H1 (cell line): Measurements from ENCODE around the gene ZNF695. TPM values are rescaled to one million over a fixed set of nuclear protein-coding genes. Genes with fewer than 3 reads are reported as not detected.

Experiments used
- CTCF ChIA-PET: fragments of 300-600 bp; sonication (Branson Sonifier 250); formaldehyde crosslinking; loops from one replicate; lab custom pipeline; 2021; ENCODE audit not compliant: partially characterized antibody; lab: Charles Lee
- POLR2A ChIA-PET: fragments of 300-600 bp; sonication (Branson Sonifier 250); formaldehyde crosslinking; loops from one replicate; lab custom pipeline; 2021; ENCODE audit warnings: inconsistent platforms; ENCODE audit not compliant: partially characterized antibody; lab: Charles Lee
- DNase-seq, 2 experiments: peaks; one replicate each; pipeline versions ENCODE4 v3.0.0 to v3.0.0-alpha.2; 2010 to 2022; ENCODE audit warnings: low spot score in 2 of 2, low read depth in 1 of 2, mixed read lengths in 1 of 2
- FAIRE-seq: peaks from 2 replicates; lab custom pipeline; 2011; peaks lifted over from hg19 to GRCh38; lab: Jason Lieb, UNC
- H2AFZ ChIP-seq: 2 replicates; pipeline ENCODE4 v1.8.1; 2012; ENCODE audit warnings: low read length, inconsistent platforms
- H2AK5ac ChIP-seq: 2 replicates; pipeline ENCODE4 v1.6.1; 2013; ENCODE audit warnings: low read depth, low read length
- H2BK120ac ChIP-seq: replicated peaks from 2 replicates; pipeline ENCODE3; 2013; ENCODE audit warnings: low read depth, low read length, inconsistent platforms
- H2BK12ac ChIP-seq: 2 replicates; pipeline ENCODE4 v1.6.1; 2013; ENCODE audit warnings: low read depth, low read length
- H2BK15ac ChIP-seq: 2 replicates; pipeline ENCODE4 v1.6.1; 2013; ENCODE audit warnings: low read length
- H2BK20ac ChIP-seq: 2 replicates; pipeline ENCODE4 v1.6.1; 2013; ENCODE audit warnings: low read length
- H2BK5ac ChIP-seq: 2 replicates; pipeline ENCODE4 v1.6.1; 2013; ENCODE audit warnings: low read depth, low read length
- H3K14ac ChIP-seq: 2 replicates; pipeline ENCODE4 v1.6.1; 2013; ENCODE audit warnings: inconsistent platforms; ENCODE audit not compliant: insufficient read length
- H3K18ac ChIP-seq: 2 replicates; pipeline ENCODE4 v1.6.1; 2013; ENCODE audit warnings: low read length; ENCODE audit errors: extremely low read depth
- H3K23ac ChIP-seq: 2 replicates; pipeline ENCODE4 v1.6.1; 2013; ENCODE audit warnings: inconsistent platforms; ENCODE audit not compliant: insufficient read length
- H3K23me2 ChIP-seq: 2 replicates; pipeline ENCODE4 v1.6.1; 2013; ENCODE audit warnings: low read depth, low read length
- H3K27ac ChIP-seq: 2 replicates; pipeline ENCODE4 v1.6.1; 2011; ENCODE audit warnings: low read depth, low read length, inconsistent platforms
- H3K27me3 ChIP-seq, 4 experiments: replicated peaks in 1 of 4; 1 replicate in 1 of 4; 2 replicates in 3 of 4; pipeline versions ENCODE4 v1.6.1 to v1.8.1; 2011 to 2013; ENCODE audit warnings: low read length in 3 of 4, mild to moderate bottlenecking in 3 of 4, inconsistent platforms in 2 of 4, mixed read lengths in 2 of 4, moderate library complexity in 1 of 4; ENCODE audit not compliant: control insufficient read depth in 3 of 4, insufficient read depth in 3 of 4; ENCODE audit errors: extremely low read depth in 1 of 4
- H3K36me3 ChIP-seq, 4 experiments: 2 replicates each; pipeline versions ENCODE4 v1.6.1 to v1.8.1; 2011 to 2013; ENCODE audit warnings: mild to moderate bottlenecking in 4 of 4, low read length in 3 of 4, moderate library complexity in 2 of 4, control low read depth in 1 of 4, inconsistent platforms in 1 of 4; ENCODE audit not compliant: insufficient read depth in 4 of 4, control insufficient read depth in 2 of 4
- H3K4ac ChIP-seq: replicated peaks from 2 replicates; pipeline ENCODE3; 2013; ENCODE audit warnings: low read length, low read depth, mixed read lengths, inconsistent platforms; ENCODE audit not compliant: insufficient read length
- H3K4me1 ChIP-seq, 4 experiments: replicated peaks in 1 of 4; 1 replicate in 1 of 4; 2 replicates in 3 of 4; pipeline versions ENCODE4 v1.6.1 to v1.8.1; 2011 to 2013; ENCODE audit warnings: low read length in 3 of 4, inconsistent platforms in 2 of 4, mixed read lengths in 1 of 4; ENCODE audit not compliant: insufficient read depth in 4 of 4, control insufficient read depth in 3 of 4
- H3K4me2 ChIP-seq, 2 experiments: 2 replicates each; pipeline versions ENCODE4 v1.6.1 to v1.8.1; 2011 to 2013; ENCODE audit warnings: low read depth in 2 of 2, low read length in 2 of 2, control low read depth in 1 of 2, inconsistent platforms in 1 of 2, mild to moderate bottlenecking in 1 of 2; ENCODE audit not compliant: insufficient read depth in 1 of 2
- H3K4me3 ChIP-seq, 4 experiments: fragments of 200-600, 300-600 bp in 1 of 4; sonication (generic), shearing (Covaris generic), sonication (Bioruptor Twin) in 1 of 4; 2 replicates each; pipeline versions ENCODE4 v1.5.1 to v1.8.1; 2011 to 2016; ENCODE audit warnings: low read length in 4 of 4, low read depth in 3 of 4, control low read depth in 2 of 4, inconsistent platforms in 2 of 4, mild to moderate bottlenecking in 2 of 4, mixed read lengths in 1 of 4, moderate library complexity in 1 of 4; ENCODE audit not compliant: insufficient read depth in 2 of 4; ENCODE audit errors: extremely low read depth in 1 of 4
- H3K56ac ChIP-seq: replicated peaks from 2 replicates; pipeline ENCODE3; 2013; ENCODE audit warnings: low read depth, mild to moderate bottlenecking, mixed read lengths, low read length, inconsistent platforms; ENCODE audit not compliant: insufficient read length
- H3K79me1 ChIP-seq: 2 replicates; pipeline ENCODE4 v1.6.1; 2013; ENCODE audit warnings: low read depth, low read length, control low read depth
- H3K79me2 ChIP-seq, 2 experiments: 2 replicates each; pipeline versions ENCODE4 v1.6.1 to v1.8.1; 2012 to 2013; ENCODE audit warnings: low read length in 2 of 2, mild to moderate bottlenecking in 2 of 2, inconsistent platforms in 1 of 2; ENCODE audit not compliant: insufficient read depth in 2 of 2, control insufficient read depth in 1 of 2
- H3K9ac ChIP-seq, 4 experiments: replicated peaks in 1 of 4; 1 replicate in 1 of 4; 2 replicates in 3 of 4; pipeline versions ENCODE4 v1.6.1 to v1.8.1; 2011 to 2013; ENCODE audit warnings: low read depth in 3 of 4, low read length in 3 of 4, control low read depth in 2 of 4, mild to moderate bottlenecking in 2 of 4, moderate library complexity in 2 of 4, inconsistent platforms in 1 of 4; ENCODE audit errors: extremely low read depth in 1 of 4
- H3K9me3 ChIP-seq, 2 experiments: 2 replicates each; pipeline versions ENCODE4 v1.6.1 to v1.8.1; 2012 to 2013; ENCODE audit warnings: mild to moderate bottlenecking in 2 of 2, moderate library complexity in 2 of 2, control low read depth in 1 of 2, inconsistent platforms in 1 of 2, low read depth in 1 of 2, low read length in 1 of 2, mixed read lengths in 1 of 2; ENCODE audit not compliant: insufficient read depth in 2 of 2
- H4K20me1 ChIP-seq, 2 experiments: replicated peaks in 1 of 2; 2 replicates each; pipeline versions ENCODE3 to v1.8.1; 2011 to 2013; ENCODE audit warnings: inconsistent platforms in 2 of 2, low read length in 2 of 2, mild to moderate bottlenecking in 1 of 2; ENCODE audit not compliant: insufficient read depth in 2 of 2, control insufficient read depth in 1 of 2
- H4K5ac ChIP-seq: 2 replicates; pipeline ENCODE4 v1.6.1; 2013; ENCODE audit warnings: low read length, low read depth, mixed read lengths, inconsistent platforms; ENCODE audit not compliant: insufficient read length
- H4K8ac ChIP-seq: 2 replicates; pipeline ENCODE4 v1.8.0; 2013; ENCODE audit warnings: mild to moderate bottlenecking, moderate library complexity, low read length, inconsistent platforms; ENCODE audit not compliant: insufficient read depth; ENCODE audit errors: extremely low read depth
- H4K91ac ChIP-seq: replicated peaks from 2 replicates; pipeline ENCODE3; 2013; ENCODE audit warnings: low read length, mixed read lengths, inconsistent platforms; ENCODE audit not compliant: insufficient read length
- ASH2L ChIP-seq: fragments of 200-600, 300-600 bp; sonication (generic); IDR thresholded peaks from one replicate; pipeline ENCODE4 v1.7.1; 2017; ENCODE audit warnings: low read length
- JUN ChIP-seq: IDR thresholded peaks from 2 replicates; pipeline ENCODE4 v1.6.1; 2011; ENCODE audit warnings: low read depth, mild to moderate bottlenecking, improper control_type of control experiment, low read length
- JUND ChIP-seq: IDR thresholded peaks from 2 replicates; pipeline ENCODE4 v1.6.1; 2011; ENCODE audit warnings: mild to moderate bottlenecking, improper control_type of control experiment, low read length
- NRF1 ChIP-seq: IDR thresholded peaks from 2 replicates; pipeline ENCODE4 v1.6.1; 2011; ENCODE audit warnings: mild to moderate bottlenecking, low read depth, low read length, improper control_type of control experiment
- POU5F1 ChIP-seq: IDR thresholded peaks from 2 replicates; pipeline ENCODE4 v1.6.1; 2011; ENCODE audit warnings: low read depth, mild to moderate bottlenecking, low read length, moderate library complexity
- SAP30 ChIP-seq: fragments of 300-600 bp; sonication (generic); IDR thresholded peaks from 2 replicates; pipeline ENCODE4 v1.7.1; 2012; ENCODE audit warnings: low read length, moderate library complexity, mild to moderate bottlenecking, inconsistent platforms; ENCODE audit not compliant: insufficient read depth, insufficient replicate concordance
- WGBS, 2 experiments: shearing (Covaris generic) in 1 of 2; methylation state at CpG; one replicate each; pipeline versions ENCODE4 v1.1.6 to v1.1.7; 2013 to 2015; ENCODE audit warnings: low lambda C conversion rate in 2 of 2, mixed read lengths in 2 of 2, inconsistent platforms in 1 of 2, low coverage in 1 of 2, missing lambda C conversion rate in 1 of 2; ENCODE audit not compliant: insufficient replicate concordance in 2 of 2, insufficient coverage in 1 of 2, insufficient read length in 1 of 2; ENCODE audit errors: extremely low coverage in 1 of 2, missing lambda C conversion rate in 1 of 2; 5-methylcytosine and 5-hydroxymethylcytosine counted together
- polyA plus RNA-seq, 7 experiments: library from polyadenylated mRNA; depleted of rRNA in 3 of 7; stranded (reverse) in 5 of 7; unstranded in 2 of 7; fragments of >200 nt in 5 of 7; fragments of 200-250 nt in 2 of 7; gene quantifications; 1 replicate in 5 of 7; 2 replicates in 1 of 7; 4 replicates in 1 of 7; pipeline versions ENCODE4 v1.2.1 to v1.2.3, GENCODE V29; 2011 to 2013; ENCODE audit warnings: missing spikeins in 2 of 7, mixed read lengths in 2 of 7
- total RNA-seq: library from RNA; stranded (reverse); fragmentation: NEBNext Ultra II Directional; extraction: Animal tissue kit (Norgen Biotek cat#: 25700); gene quantifications from 2 replicates; pipeline ENCODE4 v1.2.1, GENCODE V29; 2021

ZNF695 gene
- total and polyA plus RNA-seq, 2 of the 8 experiments (the other 6 are each of a cell fraction or from before 2014, with no cell fraction given): 9.2 to 27.0 TPM

- Histone ChIP-seq H3K27me3 (no peaks in the 10 kb centered on the region), H2BK5ac (no peak overlapping the region), H3K36me3 (peaks cover 0 to 33% (median 10%) of the 10 kb centered on the region in 4 experiments; a peak in 2 of 8 replicates), H3K4ac (no peak overlapping the region), H2BK15ac (no peak overlapping the region), H2AK5ac (no peak overlapping the region), H3K23ac (no peak overlapping the region), H3K14ac (no peak overlapping the region)
- POLR2A ChIA-PET: no interaction called here
- TF ChIP-seq ASH2L (no peak), SAP30 (no peak), JUND (no peak), NRF1 (no peak), POU5F1 (no peak), JUN (no peak)
- TF ChIP-seq, all 59 proteins: peak for 0
- FAIRE-seq: no peak
- no peak overlapping the region for H4K8ac ChIP-seq
- CTCF ChIA-PET: interaction anchor here (1.3 to 2.9 kb wide), 2 partner anchors 9 to 14 kb away, joined by 3 to 18 read pairs; no protein-coding TSS in a partner anchor
- H3K9me3 ChIP-seq: peaks cover 28 to 51% of the 10 kb centered on the region in 2 experiments
- H3K79me1 ChIP-seq: no peaks in the 10 kb centered on the region
- H3K56ac ChIP-seq: no peak overlapping the region
- H2AFZ ChIP-seq: no peak overlapping the region
- H3K4me1 ChIP-seq: no peaks in the 10 kb centered on the region
- no peak overlapping the region for H2BK12ac ChIP-seq
- H4K91ac ChIP-seq: no peak overlapping the region
- no peak overlapping the region for H3K4me2 ChIP-seq
- no peak overlapping the region for H4K5ac ChIP-seq
- WGBS, 2 experiments: 94% methylated on average over 3 of the region's 3 CpGs; no CpG with 5 or more reads in 1 of the 2 experiments
- no peak overlapping the region for H3K9ac ChIP-seq
- no peak for DNase-seq
- no peaks in the 10 kb centered on the region for H3K79me2 ChIP-seq
- no peak overlapping the region for H2BK20ac ChIP-seq
- H3K4me3 ChIP-seq: no peak overlapping the region
- no peaks in the 10 kb centered on the region for H3K23me2 ChIP-seq
- H3K27ac ChIP-seq: no peak overlapping the region
- no peaks in the 10 kb centered on the region for H4K20me1 ChIP-seq
- H2BK120ac ChIP-seq: no peak overlapping the region
- H3K18ac ChIP-seq: no peak overlapping the region
Measured at GRCh38 chr1:246969621-246970020, 38.2 kb downstream of the ZNF695 start.
